Kidney (tissue), 14 donors: ENCODE results near the gene ADAT3. TPM values are rescaled to one million over a fixed set of nuclear protein-coding genes. Genes with fewer than 3 reads are reported as not detected.
"Not testable (repeated sequence)": the region's sequence is repeated elsewhere in the genome, so short reads cannot be mapped to it uniquely, and the experiment has no call there.

Source experiments
- DNase-seq, 5 donors: peaks; one replicate each; pipeline ENCODE4 v3.0.0-alpha.2; 2013 to 2020
- FAIRE-seq: peaks from 2 replicates; lab custom pipeline; 2012; peaks lifted over from hg19 to GRCh38; lab: Jason Lieb, UNC
- H3K27ac ChIP-seq, 2 donors: one replicate each; pipeline ENCODE4 v1.7.0; 2013; ENCODE audit warnings: low read depth in 2 of 2, low read length in 2 of 2, inconsistent platforms in 1 of 2
- H3K27me3 ChIP-seq: one replicate; pipeline ENCODE4 v1.7.1; 2013; ENCODE audit warnings: low read length, inconsistent platforms; ENCODE audit not compliant: control insufficient read depth, insufficient read depth
- H3K36me3 ChIP-seq, 3 donors: one replicate each; pipeline versions ENCODE4 v1.7.0 to v1.7.1; 2013; ENCODE audit warnings: low read length in 3 of 3, control low read depth in 1 of 3, inconsistent platforms in 1 of 3; ENCODE audit not compliant: insufficient read depth in 3 of 3, control insufficient read depth in 2 of 3
- H3K4me1 ChIP-seq, 3 donors: one replicate each; pipeline versions ENCODE4 v1.7.0 to v1.7.1; 2013; ENCODE audit warnings: low read length in 3 of 3, inconsistent platforms in 1 of 3, low read depth in 1 of 3; ENCODE audit not compliant: control insufficient read depth in 2 of 3, insufficient read depth in 2 of 3
- H3K4me3 ChIP-seq, 3 donors: one replicate each; pipeline versions ENCODE4 v1.7.0 to v1.8.1; 2013; ENCODE audit warnings: low read length in 3 of 3, control low read depth in 1 of 3, inconsistent platforms in 1 of 3
- H3K9ac ChIP-seq, 3 donors: one replicate each; pipeline versions ENCODE4 v1.7.0 to v1.7.1; 2013; ENCODE audit warnings: low read length in 3 of 3, control low read depth in 1 of 3, inconsistent platforms in 1 of 3
- H3K9me3 ChIP-seq, 3 donors: one replicate each; pipeline versions ENCODE4 v1.7.0 to v1.7.1; 2013; ENCODE audit warnings: low read length in 3 of 3, control low read depth in 1 of 3, inconsistent platforms in 1 of 3; ENCODE audit not compliant: control insufficient read depth in 2 of 3, insufficient read depth in 1 of 3
- intact Hi-C: fragments of 100-400 bp; cut with DNase I; formaldehyde crosslinking; loops from one replicate; pipeline ENCODE4 v1.11.1; 2022
- polyA plus RNA-seq: library from polyadenylated mRNA; stranded (reverse); fragments of 350-450 nt; fragmentation: Illumina TruSeq; extraction: RNeasy Lipid Tissue Mini Kit (QIAGEN cat#74804); gene quantifications from one replicate; pipeline ENCODE4 v1.2.3, GENCODE V29; 2014; ENCODE audit warnings: low read depth, low replicate concordance; ENCODE audit not compliant: insufficient read depth
- total RNA-seq: library from RNA; stranded (reverse); fragmentation: NEBNext Ultra II Directional; extraction: Animal tissue kit (Norgen Biotek cat#: 25700); gene quantifications from one replicate; pipeline ENCODE4 v1.2.1, GENCODE V29; 2021
- TF ChIP-seq, protein P1 (sequence below): IDR thresholded peaks from 3 replicates; pipeline ENCODE4 v1.5.1; 2012; ENCODE audit warnings: mild to moderate bottlenecking, moderate library complexity, borderline replicate concordance; ENCODE audit not compliant: insufficient read depth; ENCODE audit errors: extremely low read depth
- donor health status: control.
- donor health status: control.
- donor health status: control.
- donor health status: control.
- donor health status: control.
- donor health status: DM: yes; HTN: yes; CAD: no.
- donor health status: Normal renal cell carcinoma (clear cell type).

The ADAT3 gene
- total and polyA plus RNA-seq, 2 donors from 2014 or later, result 6.1 to 10.3 TPM

GRCh38 chr19:1875646-1876495, 29.3 kb upstream of the ADAT3 start:
- peaks cover 0 to 32% (median 13%) of the 10 kb centered on the region in 3 donors for H3K4me1 ChIP-seq

GRCh38 chr19:1876496-1877279, 28.5 kb upstream of the ADAT3 start:
- H3K27me3 ChIP-seq, H3K36me3 ChIP-seq, FAIRE-seq, intact Hi-C loops, H3K9me3 ChIP-seq: not testable (repeated sequence)
- Histone ChIP-seq H3K27ac (peak overlapping the region; percentile 87 to 89), H3K4me1 (peaks cover 0 to 29% (median 13%) of the 10 kb centered on the region in 3 donors), H3K9ac (peak overlapping the region in 2 of 3 donors; percentile 52 to 66), H3K4me3 (peak overlapping the region in 2 of 3 donors; percentile 52 to 81)
- peak in 1 of 5 donors; percentile 85 for DNase-seq

More at GRCh38 chr19:1875646-1876495, 29.3 kb upstream of the ADAT3 start:
- TF ChIP-seq, protein P1, sequence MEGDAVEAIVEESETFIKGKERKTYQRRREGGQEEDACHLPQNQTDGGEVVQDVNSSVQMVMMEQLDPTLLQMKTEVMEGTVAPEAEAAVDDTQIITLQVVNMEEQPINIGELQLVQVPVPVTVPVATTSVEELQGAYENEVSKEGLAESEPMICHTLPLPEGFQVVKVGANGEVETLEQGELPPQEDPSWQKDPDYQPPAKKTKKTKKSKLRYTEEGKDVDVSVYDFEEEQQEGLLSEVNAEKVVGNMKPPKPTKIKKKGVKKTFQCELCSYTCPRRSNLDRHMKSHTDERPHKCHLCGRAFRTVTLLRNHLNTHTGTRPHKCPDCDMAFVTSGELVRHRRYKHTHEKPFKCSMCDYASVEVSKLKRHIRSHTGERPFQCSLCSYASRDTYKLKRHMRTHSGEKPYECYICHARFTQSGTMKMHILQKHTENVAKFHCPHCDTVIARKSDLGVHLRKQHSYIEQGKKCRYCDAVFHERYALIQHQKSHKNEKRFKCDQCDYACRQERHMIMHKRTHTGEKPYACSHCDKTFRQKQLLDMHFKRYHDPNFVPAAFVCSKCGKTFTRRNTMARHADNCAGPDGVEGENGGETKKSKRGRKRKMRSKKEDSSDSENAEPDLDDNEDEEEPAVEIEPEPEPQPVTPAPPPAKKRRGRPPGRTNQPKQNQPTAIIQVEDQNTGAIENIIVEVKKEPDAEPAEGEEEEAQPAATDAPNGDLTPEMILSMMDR, result no peak
- Histone ChIP-seq H3K4me3 (peak overlapping the region; percentile 72 to 91 (median 81)), H3K9me3 (no peaks in the 10 kb centered on the region), H3K36me3 (no peaks in the 10 kb centered on the region), H3K9ac (peak overlapping the region; percentile 66 to 87 (median 71)), H3K27me3 (no peaks in the 10 kb centered on the region), H3K27ac (peak overlapping the region; percentile 87 to 89)
- FAIRE-seq, result no peak
- intact Hi-C loops, result no loop called here
- DNase-seq, result peak; percentile 91 to 97 (median 95)

DNA sequence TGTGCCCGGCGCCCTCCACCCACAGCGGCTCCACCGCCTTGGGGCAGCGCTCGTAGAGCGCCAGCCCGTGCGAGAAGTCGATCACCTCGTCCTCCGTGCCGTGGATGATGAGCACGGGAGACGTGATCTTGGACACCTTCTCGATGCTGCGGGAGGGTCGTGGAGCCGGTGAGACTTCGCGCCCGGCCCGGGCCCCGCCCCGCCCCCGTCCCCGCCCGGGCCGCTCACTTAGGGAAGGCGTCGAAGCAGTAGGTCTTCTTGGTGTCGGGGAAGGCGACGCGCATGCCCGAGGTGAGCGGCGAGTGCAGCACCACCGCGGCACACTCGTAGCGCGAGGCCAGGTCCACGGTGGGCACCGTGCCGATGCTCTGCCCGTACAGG, 27.9 kb upstream of the ADAT3 start:
- H3K9me3 ChIP-seq, H3K27me3 ChIP-seq, H3K9ac ChIP-seq, H3K27ac ChIP-seq, FAIRE-seq, H3K4me3 ChIP-seq, intact Hi-C loops, H3K36me3 ChIP-seq: not testable (repeated sequence)
- peak in 1 of 5 donors; percentile 59 for DNase-seq
- H3K4me1 ChIP-seq, result peaks cover 0 to 31% (median 13%) of the 10 kb centered on the region in 3 donors

- peaks cover 0 to 36% (median 6%) of the 10 kb centered on the region in 3 donors for H3K4me1 ChIP-seq
- intact Hi-C loops, H3K27ac ChIP-seq, H3K4me3 ChIP-seq, FAIRE-seq, H3K9me3 ChIP-seq, DNase-seq, H3K27me3 ChIP-seq, H3K9ac ChIP-seq, H3K36me3 ChIP-seq: not testable (repeated sequence)
These were observed 26.6 kb upstream of the ADAT3 start for GRCh38 chr19:1878583-1878982.

- H3K9me3 ChIP-seq, H3K27ac ChIP-seq, FAIRE-seq, H3K36me3 ChIP-seq, DNase-seq, H3K9ac ChIP-seq, intact Hi-C loops, H3K27me3 ChIP-seq, H3K4me3 ChIP-seq: not testable (repeated sequence)
- peaks cover 0 to 38% (median 7%) of the 10 kb centered on the region in 3 donors for H3K4me1 ChIP-seq
These were observed 25.2 kb upstream of the ADAT3 start for GRCh38 chr19:1879982-1880381.
